Effector memory CD8-positive, alpha-beta T cell (primary cell): ENCODE results near the gene IGFL3.
"Not testable (repeated sequence)": the region's sequence is repeated elsewhere in the genome, so short reads cannot be mapped to it uniquely, and the experiment has no call there.

Experiments used
- ATAC-seq: fragments of 150-1000 bp; cut with Tn5 transposase; replicated peaks from 2 replicates; pipeline ENCODE4 v1.10.0; 2021; ENCODE audit warnings: mild to moderate bottlenecking, moderate library complexity
- DNase-seq, 3 experiments: peaks; one replicate each; pipeline ENCODE4 v3.0.0; 2021
- H3K27ac Mint-ChIP-seq, 2 donors: one replicate each; pipeline ENCODE4 v1.8.0; 2022; ENCODE audit warnings: mild to moderate bottlenecking in 2 of 2, mixed read lengths in 2 of 2, moderate library complexity in 2 of 2
- H3K27me3 Mint-ChIP-seq, 2 donors: one replicate each; pipeline ENCODE4 v1.8.0; 2022; ENCODE audit warnings: mixed read lengths in 2 of 2
- H3K36me3 Mint-ChIP-seq: one replicate; pipeline ENCODE4 v1.8.0; 2022; ENCODE audit warnings: mild to moderate bottlenecking, moderate library complexity, mixed read lengths; ENCODE audit not compliant: insufficient read depth
- H3K4me1 Mint-ChIP-seq, 2 donors: one replicate each; pipeline ENCODE4 v1.8.0; 2022; ENCODE audit warnings: low read depth in 2 of 2, mixed read lengths in 2 of 2
- H3K4me3 Mint-ChIP-seq, 2 donors: one replicate each; pipeline ENCODE4 v1.8.0; 2022; ENCODE audit warnings: mild to moderate bottlenecking in 2 of 2, mixed read lengths in 2 of 2, moderate library complexity in 2 of 2
- H3K9me3 Mint-ChIP-seq, 2 donors: one replicate each; pipeline ENCODE4 v1.8.0; 2022; ENCODE audit warnings: mixed read lengths in 2 of 2

The IGFL3 gene

GRCh38 chr19:46111376-46111775 lies 13.1 kb downstream of the IGFL3 start:
- Mint-ChIP-seq H3K36me3 (no peaks in the 10 kb centered on the region), H3K4me1 (no peaks in the 10 kb centered on the region), H3K9me3 (peaks cover 0 to 2% of the 10 kb centered on the region in 2 donors), H3K27me3 (peaks cover 40 to 42% of the 10 kb centered on the region in 2 donors), H3K4me3 (no peak overlapping the region), H3K27ac (no peak overlapping the region)
- no peak for ATAC-seq
- no peak for DNase-seq

- Mint-ChIP-seq H3K4me1 (no peaks in the 10 kb centered on the region), H3K27ac (no peak overlapping the region), H3K27me3 (peaks cover 29 to 34% of the 10 kb centered on the region in 2 donors), H3K4me3 (no peak overlapping the region), H3K36me3 (no peaks in the 10 kb centered on the region), H3K9me3 (peaks cover 0 to 2% of the 10 kb centered on the region in 2 donors)
- ATAC-seq (no peak), DNase-seq (no peak)
Measured at GRCh38 chr19:46109876-46110275, 14.6 kb downstream of the IGFL3 start.

DNA sequence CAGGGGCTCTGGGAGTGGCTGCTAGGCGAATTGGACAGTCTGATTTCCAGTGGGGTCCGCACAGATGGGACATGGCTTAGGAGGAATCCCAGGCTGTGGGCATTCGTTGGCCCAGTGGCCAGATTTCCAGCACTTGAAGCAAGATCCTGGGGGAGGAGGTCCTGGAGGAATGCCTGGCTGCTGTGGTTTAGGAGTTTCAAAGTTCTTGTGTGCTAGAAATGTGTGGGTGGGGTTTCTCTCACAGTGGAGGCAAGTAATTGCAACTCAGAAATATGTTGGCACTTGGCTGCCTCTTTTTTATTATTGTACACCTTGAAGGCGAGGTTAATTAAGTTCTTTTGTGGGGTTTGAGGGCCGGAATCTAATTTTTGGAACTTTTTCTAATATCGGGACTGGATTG lies 17.1 kb downstream of the IGFL3 start:
- Mint-ChIP-seq H3K27me3 (peaks cover 4 to 9% of the 10 kb centered on the region in 2 donors), H3K9me3 (peaks cover 0 to 2% of the 10 kb centered on the region in 2 donors), H3K4me3 (no peak overlapping the region), H3K4me1 (no peaks in the 10 kb centered on the region), H3K27ac (no peak overlapping the region), H3K36me3 (no peaks in the 10 kb centered on the region)
- no peak for ATAC-seq
- DNase-seq, result no peak

DNA sequence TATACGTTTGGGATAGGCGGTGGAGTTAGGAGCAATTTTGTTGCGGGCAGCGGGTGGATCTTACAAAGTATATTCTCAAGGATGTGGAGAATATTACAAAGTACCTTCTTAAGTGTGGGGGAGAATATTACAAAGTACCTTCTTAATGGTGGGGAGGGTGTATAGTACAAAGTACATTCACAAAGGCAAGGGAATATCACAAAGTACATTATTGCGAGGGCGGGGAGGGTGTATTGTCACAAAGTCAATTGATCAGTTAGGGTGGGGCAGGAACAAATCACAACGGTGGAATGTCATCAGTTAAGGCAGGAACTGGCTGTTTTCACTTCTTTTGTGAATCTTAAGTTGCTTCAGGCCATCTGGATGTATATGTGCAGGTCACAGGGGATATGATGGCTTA lies 22.2 kb downstream of the IGFL3 start:
- not testable (repeated sequence) for H3K4me3 Mint-ChIP-seq, H3K27ac Mint-ChIP-seq, H3K36me3 Mint-ChIP-seq, DNase-seq, H3K4me1 Mint-ChIP-seq, ATAC-seq
- peaks cover 7 to 12% of the 10 kb centered on the region in 2 donors for H3K9me3 Mint-ChIP-seq
- H3K27me3 Mint-ChIP-seq, result peaks cover 11 to 32% of the 10 kb centered on the region in 2 donors

DNA sequence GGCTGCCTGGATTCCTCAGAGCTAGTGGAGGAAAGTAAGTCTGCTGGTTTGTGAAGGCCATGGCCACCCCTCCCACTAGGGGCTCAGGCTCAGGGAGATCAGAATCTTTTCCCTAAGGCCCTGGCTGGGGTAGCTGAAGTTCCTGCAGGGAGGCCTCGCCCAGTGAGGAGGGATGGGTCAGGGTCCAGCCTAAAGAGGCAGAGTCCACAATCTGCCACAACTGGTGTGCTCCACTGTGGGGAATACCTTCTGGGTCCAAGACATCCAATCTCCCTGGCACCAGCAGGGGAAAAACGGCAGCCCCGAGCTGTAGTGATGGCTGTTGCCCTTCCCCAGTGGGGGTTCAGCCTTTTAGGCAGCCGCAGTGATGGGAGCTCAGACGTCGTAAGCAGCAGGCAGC lies 23.2 kb downstream of the IGFL3 start:
- Mint-ChIP-seq H3K4me3 (no peak overlapping the region), H3K27me3 (peaks cover 22 to 43% of the 10 kb centered on the region in 2 donors), H3K9me3 (peaks cover 9 to 15% of the 10 kb centered on the region in 2 donors), H3K4me1 (no peaks in the 10 kb centered on the region), H3K36me3 (no peaks in the 10 kb centered on the region), H3K27ac (no peak overlapping the region)
- no peak for ATAC-seq
- no peak for DNase-seq

DNA sequence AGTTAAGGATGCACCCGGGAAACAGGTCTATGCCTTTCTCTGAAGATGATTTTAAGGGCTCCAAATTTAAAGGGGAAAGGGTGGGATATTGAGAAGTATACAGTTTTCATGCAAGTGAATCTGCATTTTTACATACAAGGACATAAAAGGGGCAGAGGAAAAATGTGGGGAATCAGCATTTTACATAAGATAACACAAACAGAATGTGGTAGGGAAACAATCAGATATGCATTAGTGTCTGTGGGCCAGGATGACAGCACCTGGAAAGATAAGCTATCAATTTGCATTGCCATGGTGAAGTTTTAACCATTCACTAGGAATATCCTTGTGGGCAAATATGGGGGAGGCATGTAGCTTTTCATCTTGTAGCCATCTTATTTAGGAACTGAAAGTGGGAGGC lies 24.1 kb downstream of the IGFL3 start:
- DNase-seq, result no peak

DNA sequence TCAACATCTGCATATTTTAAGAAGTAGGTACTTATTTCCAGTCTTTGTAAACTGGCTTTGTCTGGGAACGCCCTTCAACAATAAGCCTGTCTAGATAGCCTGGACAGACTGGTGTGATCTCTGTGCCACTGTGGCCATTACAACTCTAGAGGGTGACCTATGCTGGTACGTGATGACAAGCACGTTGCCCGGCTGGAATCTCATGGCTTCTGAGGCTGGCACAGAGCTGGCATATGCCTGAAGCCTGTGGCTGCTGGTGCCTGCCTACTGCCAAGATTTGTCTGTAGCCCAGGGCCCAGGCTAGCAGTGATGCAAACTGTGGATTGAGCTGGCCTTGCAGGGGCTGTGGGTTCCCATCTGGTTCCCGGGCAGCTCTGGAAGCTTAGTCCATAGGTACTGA lies 34.0 kb downstream of the IGFL3 start:
- DNase-seq (no peak), ATAC-seq (no peak)
- Mint-ChIP-seq H3K9me3 (peaks cover 8 to 12% of the 10 kb centered on the region in 2 donors), H3K36me3 (no peaks in the 10 kb centered on the region), H3K27ac (no peak overlapping the region), H3K4me3 (no peak overlapping the region), H3K27me3 (peaks cover 55 to 63% of the 10 kb centered on the region in 2 donors), H3K4me1 (no peaks in the 10 kb centered on the region)

More for the DNA sequence above, 24.1 kb downstream of the IGFL3 start:
- Mint-ChIP-seq H3K4me3 (no peak overlapping the region), H3K27me3 (peaks cover 31 to 52% of the 10 kb centered on the region in 2 donors), H3K27ac (no peak overlapping the region), H3K4me1 (no peaks in the 10 kb centered on the region), H3K36me3 (no peaks in the 10 kb centered on the region), H3K9me3 (peaks cover 9 to 15% of the 10 kb centered on the region in 2 donors)
- ATAC-seq, result no peak

DNA sequence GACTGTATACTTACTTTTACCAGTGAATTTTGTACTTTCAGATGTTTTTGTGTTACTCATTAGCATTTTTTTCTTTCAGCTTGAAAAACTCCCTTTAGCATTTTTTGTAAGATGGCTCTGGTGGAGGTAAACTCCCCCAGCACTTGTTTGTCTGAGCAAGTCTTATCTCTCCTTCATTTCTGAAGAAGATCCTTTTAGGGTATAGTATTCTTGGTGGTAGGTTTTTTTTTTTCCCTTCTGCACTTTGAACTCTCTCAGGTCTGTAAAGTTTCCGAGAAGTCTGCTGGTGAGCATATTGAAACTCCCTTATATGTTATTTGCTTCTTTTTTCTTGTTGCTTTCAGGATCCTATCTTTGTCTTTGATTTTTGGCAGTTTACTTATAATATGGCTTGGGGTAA lies 35.1 kb downstream of the IGFL3 start:
- DNase-seq, result no peak
- peaks cover 10 to 12% of the 10 kb centered on the region in 2 donors for H3K9me3 Mint-ChIP-seq
- no peak overlapping the region for H3K4me3 Mint-ChIP-seq
- H3K27ac Mint-ChIP-seq, result no peak overlapping the region
- H3K4me1 Mint-ChIP-seq, result no peaks in the 10 kb centered on the region
- no peak for ATAC-seq
- no peaks in the 10 kb centered on the region for H3K36me3 Mint-ChIP-seq
- H3K27me3 Mint-ChIP-seq, result peaks cover 55 to 63% of the 10 kb centered on the region in 2 donors

DNA sequence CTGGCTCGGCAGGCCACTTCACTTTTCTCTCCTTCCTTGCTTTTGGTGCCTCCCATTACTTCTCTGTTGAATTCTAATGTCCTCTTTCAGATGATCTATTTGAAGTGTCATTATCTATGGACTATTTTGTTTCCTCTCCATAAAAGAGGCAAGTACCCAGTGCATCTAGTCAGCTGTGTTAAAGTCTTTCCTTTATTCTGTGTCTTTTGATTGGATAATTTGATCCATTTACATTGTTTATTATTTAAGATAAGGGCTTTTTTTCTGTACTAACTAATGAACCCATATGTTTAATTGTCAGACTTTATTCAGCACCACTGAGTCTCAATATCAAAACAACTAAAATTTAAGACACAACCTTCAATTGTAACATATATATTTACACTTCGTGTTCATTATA lies 36.4 kb downstream of the IGFL3 start:
- Mint-ChIP-seq H3K36me3 (no peaks in the 10 kb centered on the region), H3K4me1 (no peaks in the 10 kb centered on the region), H3K4me3 (no peak overlapping the region), H3K9me3 (peaks cover 11 to 12% of the 10 kb centered on the region in 2 donors), H3K27me3 (peaks cover 57 to 60% of the 10 kb centered on the region in 2 donors), H3K27ac (no peak overlapping the region)
- ATAC-seq (no peak), DNase-seq (no peak)

GRCh38 chr19:46085888-46086287 lies 38.6 kb downstream of the IGFL3 start:
- no peaks in the 10 kb centered on the region for H3K36me3 Mint-ChIP-seq
- H3K9me3 Mint-ChIP-seq, result peaks cover 11 to 12% of the 10 kb centered on the region in 2 donors
- ATAC-seq, result no peak
- H3K27ac Mint-ChIP-seq, result no peak overlapping the region
- no peaks in the 10 kb centered on the region for H3K4me1 Mint-ChIP-seq
- no peak overlapping the region for H3K4me3 Mint-ChIP-seq
- peaks cover 75 to 76% of the 10 kb centered on the region in 2 donors for H3K27me3 Mint-ChIP-seq
- DNase-seq, result no peak

- H3K4me3 Mint-ChIP-seq, result no peak overlapping the region
- no peak for ATAC-seq
- peaks cover 78 to 80% of the 10 kb centered on the region in 2 donors for H3K27me3 Mint-ChIP-seq
- H3K4me1 Mint-ChIP-seq, result no peaks in the 10 kb centered on the region
- H3K27ac Mint-ChIP-seq, result no peak overlapping the region
- no peak for DNase-seq
- no peaks in the 10 kb centered on the region for H3K36me3 Mint-ChIP-seq
- H3K9me3 Mint-ChIP-seq, result peaks cover 9 to 12% of the 10 kb centered on the region in 2 donors
Measured at GRCh38 chr19:46082728-46083050, 41.8 kb downstream of the IGFL3 start.

DNA sequence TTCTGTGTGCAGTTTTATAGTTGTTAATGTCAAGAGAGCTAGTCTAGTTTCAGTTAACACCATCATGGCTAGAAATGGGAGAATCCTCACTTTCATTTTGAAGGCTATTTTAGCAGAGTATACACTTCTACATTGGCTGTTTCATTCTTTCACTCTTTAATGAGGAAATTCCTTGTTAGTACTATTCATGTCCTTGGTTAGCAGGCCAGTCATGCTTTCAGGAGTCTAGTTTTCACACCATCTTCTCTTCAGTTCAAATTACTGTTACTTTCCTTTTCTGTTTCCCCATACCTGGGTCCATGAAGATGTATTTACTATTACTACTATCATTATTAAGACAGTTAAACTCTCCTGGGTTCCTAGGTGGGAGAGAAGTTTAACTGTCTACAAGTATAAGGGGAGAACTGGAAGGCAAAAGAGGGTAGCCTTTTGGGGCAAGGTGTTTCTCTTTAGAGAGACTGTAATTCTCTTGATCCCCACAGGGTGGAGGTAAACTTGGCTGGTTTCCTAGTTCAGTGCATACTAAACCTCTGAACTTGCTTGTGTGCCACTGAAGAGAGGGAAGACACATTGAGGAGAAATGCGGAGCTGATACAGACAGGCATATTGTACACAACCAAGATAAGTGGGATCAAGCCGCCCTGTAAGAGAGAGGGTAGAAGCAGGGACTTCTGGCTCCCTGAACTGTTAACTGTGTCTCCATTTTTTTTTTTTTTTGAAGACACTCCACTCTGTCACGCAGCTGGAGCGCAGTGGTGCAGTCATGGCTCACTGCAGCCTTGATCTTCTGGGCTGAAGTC lies 42.4 kb downstream of the IGFL3 start:
- DNase-seq, result peak in 1 of 3 experiments; percentile 10
- Mint-ChIP-seq H3K4me3 (no peak overlapping the region), H3K27ac (no peak overlapping the region), H3K9me3 (peaks cover 9 to 10% of the 10 kb centered on the region in 2 donors), H3K27me3 (peaks cover 80 to 83% of the 10 kb centered on the region in 2 donors), H3K4me1 (peaks cover 0 to 2% of the 10 kb centered on the region in 2 donors), H3K36me3 (no peaks in the 10 kb centered on the region)
- ATAC-seq, result no peak

DNA sequence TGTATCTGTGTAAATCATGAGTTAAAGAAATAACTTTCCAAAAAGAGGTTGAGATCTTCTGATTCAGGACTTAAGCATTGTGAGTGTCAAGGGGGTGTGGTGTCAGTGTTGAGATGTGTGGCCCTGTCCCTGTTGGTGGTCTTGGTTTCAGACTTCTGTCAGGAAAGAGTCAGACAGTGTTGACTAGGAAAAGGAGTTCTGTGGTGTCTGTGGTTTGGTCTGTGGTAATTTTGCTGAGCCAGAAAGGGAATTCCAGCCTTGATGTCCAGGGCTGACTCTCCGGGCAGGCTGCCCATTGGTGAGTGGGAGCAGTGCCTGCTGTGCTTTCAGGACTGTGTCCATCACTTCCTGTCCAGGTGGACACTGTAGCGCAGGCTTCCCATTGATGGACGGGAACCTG lies 43.9 kb downstream of the IGFL3 start:
- Mint-ChIP-seq H3K9me3 (peaks cover 0 to 3% of the 10 kb centered on the region in 2 donors), H3K36me3 (no peaks in the 10 kb centered on the region), H3K4me3 (no peak overlapping the region), H3K27me3 (peaks cover 86 to 88% of the 10 kb centered on the region in 2 donors), H3K27ac (no peak overlapping the region), H3K4me1 (peaks cover 4 to 7% of the 10 kb centered on the region in 2 donors)
- no peak for ATAC-seq
- no peak for DNase-seq

DNA sequence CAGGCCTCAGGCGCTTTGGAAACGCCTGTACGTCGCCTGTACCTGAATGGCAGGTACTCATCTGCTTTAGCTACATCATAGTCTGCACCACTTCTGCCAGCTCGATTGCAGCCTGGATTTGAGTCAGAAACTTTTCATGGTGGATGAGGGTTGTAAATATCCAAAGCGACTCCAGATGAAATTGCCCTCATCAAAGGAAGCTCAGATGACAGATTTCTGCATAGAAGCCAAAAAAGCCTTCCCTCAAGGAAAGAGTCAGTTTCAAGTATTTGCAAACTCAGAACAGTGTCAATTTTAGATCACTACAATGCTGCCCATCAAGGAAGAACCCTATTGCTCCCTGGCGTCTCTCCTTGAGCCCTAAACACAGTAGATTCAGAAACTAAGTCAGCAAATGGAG lies 44.9 kb downstream of the IGFL3 start:
- H3K36me3 Mint-ChIP-seq, result no peaks in the 10 kb centered on the region
- no peak overlapping the region for H3K27ac Mint-ChIP-seq
- H3K4me3 Mint-ChIP-seq, result no peak overlapping the region

More for the DNA sequence above, 44.9 kb downstream of the IGFL3 start:
- DNase-seq (no peak), ATAC-seq (no peak)
- peaks cover 4 to 7% of the 10 kb centered on the region in 2 donors for H3K4me1 Mint-ChIP-seq
- H3K27me3 Mint-ChIP-seq, result peaks cover 84 to 86% of the 10 kb centered on the region in 2 donors
- H3K9me3 Mint-ChIP-seq, result peaks cover 0 to 1% of the 10 kb centered on the region in 2 donors
